Activated CD8-positive, alpha-beta memory T cell treated with anti-CD3 and anti-CD28 coated beads, Interleukin-2, amount 50 U/mL, for 24 hours (primary cell): Measurements from ENCODE around the gene DICER1.

Experiments
- DNase-seq: peaks from one replicate; pipeline ENCODE4 v3.0.0-alpha.2; 2020; ENCODE audit errors: extremely low read depth

DICER1 gene

DNA sequence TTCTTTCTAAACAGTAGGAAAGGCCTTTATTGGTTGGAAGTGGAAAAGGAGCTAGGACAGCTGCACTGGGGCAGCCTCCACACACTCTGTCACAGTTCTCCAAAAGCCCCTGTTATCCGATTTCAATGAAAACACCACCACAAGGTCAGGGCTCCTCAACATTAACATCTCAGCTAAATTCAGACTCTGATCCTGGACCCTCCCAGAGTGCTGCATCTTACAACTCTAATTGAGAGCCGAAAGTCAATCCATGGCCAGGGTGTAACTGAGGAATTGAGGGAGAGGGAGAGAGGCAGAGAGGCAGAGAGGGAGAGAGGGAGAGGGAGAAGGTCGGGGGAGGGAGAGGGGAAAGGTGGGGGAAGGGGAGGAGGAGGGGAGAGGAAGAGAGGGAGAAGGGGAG lies 32.1 kb downstream of the DICER1 start:
- no peak for DNase-seq

DNA sequence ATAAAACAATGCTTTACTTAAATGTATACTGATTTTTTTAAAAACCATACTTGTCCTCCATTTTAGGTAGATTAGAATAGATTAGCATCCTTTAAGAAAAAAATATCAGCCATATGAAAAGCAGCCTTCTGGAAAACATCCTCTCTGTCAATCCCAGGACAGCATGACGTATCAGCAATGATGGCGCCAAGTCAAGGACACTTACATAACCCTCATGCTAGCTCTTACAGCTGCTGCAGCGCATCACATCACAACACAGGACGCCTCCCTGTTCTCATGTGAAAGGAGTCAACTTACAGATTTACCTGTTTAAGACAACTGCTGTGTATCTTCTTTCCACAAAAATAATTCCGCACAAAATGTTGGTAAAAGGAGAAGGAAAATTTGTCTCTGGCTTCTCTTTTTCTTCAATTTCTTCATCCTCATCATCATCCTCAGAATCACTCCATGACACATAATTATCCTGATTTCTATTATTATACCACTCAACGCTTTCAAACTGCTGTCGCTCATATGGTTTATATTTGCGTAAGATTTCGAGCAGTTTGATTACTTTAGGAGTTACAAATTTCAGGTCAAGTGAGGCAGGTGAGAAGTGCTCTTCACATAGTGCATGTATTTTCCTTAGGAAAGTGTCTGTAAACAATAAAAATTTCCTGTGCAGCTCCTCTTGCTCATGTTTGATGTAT lies 33.3 kb downstream of the DICER1 start:
- no peak for DNase-seq

DNA sequence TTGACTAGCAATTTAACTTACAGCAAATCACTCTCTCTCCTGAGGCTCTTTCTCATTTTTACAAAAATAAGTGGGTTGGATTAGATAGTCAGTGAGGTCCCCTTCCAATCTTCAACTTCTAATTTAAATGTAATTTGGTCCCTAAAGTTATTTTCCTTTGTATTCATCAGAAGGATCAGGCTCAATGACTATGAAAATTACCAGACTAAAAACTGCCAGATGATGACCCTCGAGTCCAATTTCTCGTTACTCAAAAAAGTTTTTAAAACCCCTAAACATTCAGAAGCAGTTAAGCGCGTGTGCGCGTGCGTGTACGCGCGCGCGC lies 34.7 kb downstream of the DICER1 start:
- DNase-seq, result no peak

DNA sequence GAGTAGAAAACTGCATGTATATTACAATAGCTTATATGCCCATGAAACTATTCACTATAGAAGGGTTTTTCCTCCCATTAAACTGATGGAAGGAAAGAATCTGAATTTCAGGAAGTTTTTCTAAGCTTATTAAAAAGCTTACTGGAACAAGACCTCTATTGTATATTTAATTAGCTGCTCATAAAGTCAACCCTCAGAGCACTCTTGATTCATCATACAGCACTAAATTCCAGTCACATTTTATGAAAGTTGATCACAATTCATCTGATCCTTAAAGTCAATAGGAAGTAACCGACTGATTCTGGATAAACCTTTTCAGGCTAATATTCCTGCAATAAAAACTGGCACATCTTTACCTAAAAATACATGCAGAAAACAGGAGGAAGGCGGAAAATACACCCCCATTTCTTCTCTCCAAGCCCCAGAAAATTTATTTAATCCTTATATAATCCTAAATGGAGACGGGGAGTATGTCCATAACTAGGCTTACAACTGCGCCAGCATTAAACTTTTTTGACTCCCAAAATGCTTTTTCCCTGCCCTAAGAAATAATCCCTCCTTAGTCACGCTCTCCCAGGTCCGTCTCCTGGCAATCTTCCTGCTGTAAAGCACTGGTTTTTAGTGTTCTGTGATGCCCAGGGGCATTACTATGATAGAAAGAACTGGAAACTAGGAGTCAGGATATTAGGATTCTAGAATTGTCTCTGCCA lies 35.3 kb downstream of the DICER1 start:
- DNase-seq, result no peak

DNA sequence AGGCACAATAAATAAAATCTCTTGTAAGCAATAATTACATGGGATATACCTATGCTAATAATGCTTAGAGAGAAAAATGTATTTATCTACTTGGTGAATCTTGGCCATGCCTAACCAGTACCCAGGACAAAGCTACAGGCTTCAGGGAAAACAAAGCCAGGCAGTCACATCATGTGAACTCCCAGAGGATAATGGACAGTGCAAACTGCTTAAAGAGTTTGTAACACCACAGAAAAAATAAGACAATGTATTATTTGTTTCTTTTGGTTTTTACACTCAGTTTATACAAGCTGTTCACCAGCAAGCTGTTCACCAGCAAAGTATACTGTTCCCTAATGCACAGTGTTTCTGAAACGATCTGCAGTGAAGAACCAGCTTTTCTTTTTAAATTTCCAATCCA lies 38.0 kb downstream of the DICER1 start:
- DNase-seq, result no peak

DNA sequence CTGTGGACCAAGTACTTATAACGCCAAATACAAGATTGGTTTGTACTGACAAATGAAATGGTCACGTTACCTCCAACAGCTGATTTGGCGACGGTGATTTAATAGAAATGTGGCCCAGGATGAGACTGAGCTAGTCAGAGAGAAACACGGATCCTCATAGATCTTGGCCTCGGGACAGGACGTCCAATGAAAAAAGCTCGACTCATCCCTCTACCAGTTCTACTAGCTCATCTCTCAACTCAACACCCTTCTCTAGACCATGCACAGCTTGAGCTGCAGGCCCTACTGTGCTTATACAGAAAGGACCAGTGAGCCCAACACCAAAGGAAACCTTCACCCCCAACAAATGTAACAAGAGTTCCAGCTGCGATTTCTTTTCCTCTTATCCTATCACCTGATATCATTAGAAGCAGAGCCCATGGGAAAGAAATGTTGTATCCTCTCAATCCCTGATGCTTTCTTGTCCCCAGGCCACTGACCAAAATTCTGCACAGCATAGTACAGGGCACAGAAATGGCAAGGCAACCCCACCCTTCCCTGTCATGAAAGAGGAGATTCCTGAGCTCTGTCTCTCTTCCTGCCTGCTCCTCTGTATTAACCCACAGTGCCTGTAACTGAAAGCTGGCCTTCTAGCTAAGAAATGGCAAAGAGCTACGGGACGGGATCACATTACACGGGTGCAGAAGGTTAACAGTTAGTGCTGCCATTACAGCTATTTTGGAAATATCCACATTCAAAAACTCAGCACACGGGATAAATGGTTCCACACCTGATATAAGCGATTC lies 39.2 kb downstream of the DICER1 start:
- no peak for DNase-seq

DNA sequence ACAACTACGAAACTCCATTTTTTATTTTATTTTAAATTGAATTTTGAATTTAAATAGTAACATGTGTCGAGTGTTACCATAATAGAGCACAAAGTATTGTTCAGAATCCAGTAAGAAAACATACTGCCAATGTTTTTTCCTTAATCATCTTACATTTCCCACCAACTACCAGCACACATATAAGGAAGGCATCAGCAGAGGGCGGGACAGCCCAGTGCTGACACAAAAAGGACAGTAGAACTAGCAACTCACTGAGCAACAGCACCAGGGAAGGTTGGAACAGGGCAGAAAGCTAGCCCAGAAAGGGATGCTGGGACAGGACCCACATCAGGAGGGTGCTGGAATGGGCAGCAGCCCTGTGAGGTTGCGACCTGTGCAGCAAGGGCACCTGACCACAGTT lies 43.9 kb downstream of the DICER1 start:
- no peak for DNase-seq

DNA sequence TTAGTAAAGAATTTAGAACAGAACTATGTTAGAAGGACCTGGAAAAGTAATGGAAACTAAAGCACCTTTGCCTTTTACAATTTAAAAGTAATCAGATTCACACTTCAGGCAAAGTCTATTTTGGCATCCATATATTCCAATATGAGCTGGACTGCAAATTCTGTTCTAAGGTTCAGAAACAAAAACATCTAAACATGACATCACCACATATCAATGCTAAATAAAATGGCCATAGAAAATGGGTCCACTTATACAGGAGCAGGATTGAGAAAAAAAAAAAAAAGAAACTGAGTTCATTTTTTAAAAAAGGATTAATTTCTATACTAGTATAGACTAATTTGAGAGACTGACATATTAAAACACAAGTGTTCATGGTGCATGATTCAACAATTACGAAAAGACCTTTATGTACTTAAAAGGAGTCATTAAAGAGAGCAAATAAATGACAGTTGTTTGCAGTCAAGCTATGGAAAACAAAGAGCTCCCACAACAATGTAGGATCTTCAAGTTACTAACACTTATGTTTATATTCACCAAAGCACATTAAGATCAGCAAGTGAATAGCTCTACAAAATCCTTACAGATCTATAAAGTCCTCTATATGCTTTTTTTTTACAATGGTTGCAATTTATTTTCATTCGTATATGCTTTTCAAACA lies 45.7 kb downstream of the DICER1 start:
- DNase-seq, result no peak

DNA sequence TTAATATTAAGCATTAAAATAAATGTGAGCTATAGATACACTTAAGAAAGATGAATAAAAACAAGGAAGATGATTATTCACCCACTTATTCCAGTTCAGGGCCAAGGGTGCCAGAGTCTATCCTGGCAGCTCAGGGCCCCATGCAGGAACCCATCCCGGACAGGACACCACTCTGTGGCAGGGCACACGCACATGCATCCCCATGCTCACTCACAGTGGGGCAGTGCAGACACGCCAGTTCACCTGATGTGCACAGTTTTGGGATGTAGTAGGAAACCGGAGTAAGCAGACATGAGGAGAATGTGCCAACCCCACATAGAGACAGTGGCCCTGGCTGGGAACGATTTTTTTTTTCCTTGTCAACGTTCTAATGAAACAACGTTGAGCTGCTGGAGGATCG lies 47.2 kb downstream of the DICER1 start:
- no peak for DNase-seq

DNA sequence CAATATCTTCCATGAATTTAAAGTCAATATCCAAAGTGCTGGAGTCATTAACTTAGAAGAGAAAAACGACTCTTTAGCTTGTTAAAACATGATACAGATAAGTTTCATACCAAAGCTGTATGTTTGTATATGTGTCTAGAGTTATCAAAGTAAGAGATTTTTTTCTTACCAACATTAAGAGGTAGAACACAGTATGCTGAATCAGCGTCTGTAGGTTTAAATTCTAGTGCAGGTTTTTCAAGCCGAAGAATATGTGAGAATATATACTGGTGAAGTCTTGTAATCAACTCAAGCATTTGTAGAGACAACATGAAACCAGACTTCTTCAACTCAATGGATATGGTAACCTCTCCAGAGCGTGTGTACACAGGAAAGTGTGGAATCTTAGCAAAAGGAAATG lies 49.6 kb downstream of the DICER1 start:
- DNase-seq, result no peak

DNA sequence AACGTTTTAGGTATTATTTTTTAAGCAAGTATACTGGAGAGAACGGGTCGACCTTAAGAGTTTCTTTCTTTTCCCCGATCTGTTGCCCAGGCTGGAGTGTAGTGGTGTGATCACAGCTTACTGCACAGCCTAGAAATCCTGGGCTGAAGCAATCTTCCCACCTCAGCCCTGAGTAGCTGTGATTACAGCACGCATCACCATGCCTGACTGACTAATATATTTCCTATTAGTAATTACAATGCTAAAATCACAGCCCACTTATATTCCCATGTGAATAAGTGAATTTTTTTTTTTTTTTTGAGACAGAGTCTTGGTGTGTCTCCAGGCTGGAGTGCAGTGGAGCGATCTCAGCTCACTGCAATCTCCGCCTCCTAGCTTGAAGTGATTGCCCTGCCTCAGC lies 50.4 kb downstream of the DICER1 start:
- DNase-seq, result no peak

DNA sequence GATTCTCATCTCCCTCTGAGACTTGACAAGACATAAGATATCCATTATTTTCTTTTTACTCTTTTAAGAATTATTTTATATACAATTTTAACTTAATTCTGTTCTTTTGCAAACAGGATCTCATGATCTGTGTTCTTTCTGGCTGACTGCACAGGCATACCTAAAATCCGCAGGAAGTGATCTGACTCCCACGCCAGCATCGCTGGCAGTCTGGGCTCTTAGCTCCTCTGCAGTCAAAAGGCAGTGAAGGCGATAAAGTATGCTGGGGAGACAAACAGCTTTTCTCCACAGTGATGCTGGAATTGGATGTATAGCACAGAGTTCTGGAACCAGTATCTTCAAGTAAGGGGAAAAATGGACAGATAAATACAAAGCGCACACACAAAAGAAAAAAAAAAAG lies 52.4 kb downstream of the DICER1 start:
- DNase-seq, result no peak

DNA sequence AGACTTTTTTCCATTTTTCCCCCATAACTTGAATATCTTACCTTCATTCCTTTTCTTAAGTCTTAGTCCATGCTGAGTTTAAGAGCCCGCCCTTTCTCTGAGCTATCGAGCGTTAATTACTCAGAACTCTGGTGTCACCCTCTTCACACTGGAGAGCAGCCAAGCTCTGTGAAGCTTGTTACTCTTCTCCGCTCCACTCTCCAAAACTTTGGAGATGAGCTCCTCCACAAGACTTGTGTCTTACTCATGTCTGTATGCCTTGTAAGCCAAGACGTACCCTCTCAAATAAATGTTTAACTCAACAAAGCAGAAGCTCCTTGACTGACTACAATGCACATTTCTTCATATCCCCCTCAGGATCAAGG lies 54.7 kb downstream of the DICER1 start:
- DNase-seq, result no peak

DNA sequence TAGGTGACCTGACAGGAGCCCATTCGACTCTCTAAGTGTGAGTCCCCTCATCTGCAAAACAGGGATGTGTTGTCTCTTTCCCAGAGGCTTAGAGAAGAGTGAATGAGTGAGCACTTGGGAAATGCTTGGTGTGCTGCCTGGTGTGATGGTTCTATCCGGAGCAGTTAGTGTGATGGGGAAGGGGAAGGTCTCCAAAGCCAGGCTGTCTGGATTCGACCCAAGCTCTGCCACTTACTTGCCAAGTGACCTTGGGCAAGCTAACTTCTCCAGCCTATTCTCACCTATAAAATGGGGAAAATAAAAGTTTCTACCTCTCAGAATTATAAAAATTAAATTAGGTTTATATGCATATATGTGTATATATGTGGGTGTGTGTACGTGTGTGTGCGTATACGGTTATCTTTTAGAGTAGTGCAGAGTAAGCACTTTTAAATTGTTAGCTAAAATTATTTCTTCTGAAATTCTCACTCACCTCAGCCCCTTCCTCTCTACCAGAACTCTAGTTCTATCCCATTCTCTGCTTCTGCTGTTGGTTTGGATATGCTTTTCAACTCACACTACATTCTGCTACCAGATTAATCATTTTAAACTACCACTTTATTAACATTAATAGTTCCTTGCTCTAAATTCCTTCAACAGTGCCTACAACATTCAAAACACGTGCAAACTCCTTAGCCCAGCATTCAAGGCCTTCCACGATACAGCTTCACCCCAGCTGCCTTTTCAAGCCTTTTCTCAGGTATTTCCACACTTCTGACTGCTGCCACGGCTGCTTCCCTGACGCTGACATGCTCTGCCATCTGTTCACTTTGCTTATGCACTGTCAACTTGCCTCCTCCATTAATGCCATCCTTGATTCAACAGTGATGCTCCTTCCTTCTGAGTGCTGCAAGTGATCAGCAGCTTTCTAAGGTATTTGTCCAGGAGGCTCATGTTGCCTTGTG lies 55.3 kb downstream of the DICER1 start:
- no peak for DNase-seq

DNA sequence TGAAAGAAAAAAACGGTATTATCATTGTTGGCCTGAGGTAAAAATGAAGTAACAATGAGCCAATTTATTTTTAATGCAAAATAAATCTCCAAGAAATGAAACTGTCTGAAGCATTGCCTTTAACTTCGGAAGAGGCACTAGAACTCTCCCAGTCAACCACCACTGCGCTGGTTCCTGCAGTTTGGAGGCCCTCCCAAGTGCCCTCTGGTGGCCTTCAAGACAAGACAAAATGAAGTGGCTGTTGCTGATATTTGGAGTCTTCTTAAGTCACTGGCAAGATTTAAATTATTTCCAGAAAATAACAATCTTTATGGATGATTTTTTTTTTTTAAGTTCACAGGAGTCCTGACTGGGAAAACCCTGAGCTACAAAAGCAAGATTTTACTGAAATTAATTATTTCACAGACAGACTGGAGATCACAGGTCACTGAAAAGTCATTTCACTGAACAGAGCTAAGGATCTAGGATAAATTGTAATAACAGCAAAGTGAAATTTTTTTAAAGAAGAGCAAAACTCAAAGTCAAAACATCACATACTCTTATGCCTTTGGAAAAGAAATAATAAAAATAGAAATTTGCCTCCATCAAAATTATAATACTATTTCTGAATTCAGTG lies 58.2 kb downstream of the DICER1 start:
- DNase-seq, result no peak

DNA sequence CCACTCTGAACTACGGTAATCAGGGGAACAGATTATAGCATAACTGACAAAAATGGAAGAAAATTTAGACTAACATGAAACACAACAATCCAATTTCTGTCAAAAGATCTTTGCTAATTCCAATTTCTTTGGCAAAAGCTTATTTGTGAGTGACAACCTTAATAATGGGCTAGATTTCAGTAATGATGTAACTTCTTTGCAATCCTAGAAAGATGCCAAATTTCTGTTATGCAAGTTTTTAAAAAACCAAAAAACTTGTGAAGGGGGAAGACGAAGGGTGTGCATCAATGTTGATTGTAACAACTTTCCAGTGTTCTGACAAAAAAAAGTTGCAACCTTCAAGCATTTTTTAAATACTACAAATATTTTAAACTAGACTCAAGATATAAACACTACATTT lies 59.9 kb downstream of the DICER1 start:
- no peak for DNase-seq

DNA sequence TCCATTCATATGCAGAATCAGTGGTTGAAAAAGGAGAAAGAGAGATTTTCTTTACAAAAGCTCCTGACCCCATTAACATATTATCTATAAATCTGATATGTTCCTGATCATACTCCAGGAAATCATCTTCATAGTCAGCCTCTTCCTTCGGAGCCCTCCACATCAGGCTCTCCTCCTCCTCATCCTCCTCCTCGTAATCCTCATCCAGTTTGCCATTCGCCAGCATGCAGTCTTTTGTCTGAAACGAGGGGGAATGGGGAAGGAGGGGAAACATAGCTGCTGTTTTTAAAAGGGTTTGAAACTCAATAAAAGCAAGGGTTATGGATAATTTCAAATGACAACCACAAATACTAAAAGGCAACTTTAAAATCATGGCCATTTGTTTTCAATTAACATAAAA lies 60.9 kb downstream of the DICER1 start:
- DNase-seq, result no peak

DNA sequence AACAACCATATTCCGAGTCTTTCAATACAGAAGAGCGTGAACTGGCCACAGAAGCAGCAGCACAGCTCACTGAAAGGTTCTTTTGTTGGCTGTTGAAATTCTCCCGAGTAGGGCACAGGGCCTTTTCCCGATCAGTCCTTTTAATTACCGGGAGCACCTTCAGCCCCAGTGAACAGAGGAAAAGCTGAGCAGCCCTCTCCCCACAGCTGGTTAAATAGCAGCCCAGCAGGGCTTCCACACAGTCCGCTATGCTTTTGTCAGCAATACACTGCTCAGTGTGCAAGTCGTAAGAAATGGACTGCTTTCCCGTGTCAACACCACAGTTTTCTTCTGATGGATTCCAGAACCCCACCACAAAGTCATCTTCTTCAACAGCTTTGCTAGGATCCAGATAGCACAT lies 61.3 kb downstream of the DICER1 start:
- no peak for DNase-seq

DNA sequence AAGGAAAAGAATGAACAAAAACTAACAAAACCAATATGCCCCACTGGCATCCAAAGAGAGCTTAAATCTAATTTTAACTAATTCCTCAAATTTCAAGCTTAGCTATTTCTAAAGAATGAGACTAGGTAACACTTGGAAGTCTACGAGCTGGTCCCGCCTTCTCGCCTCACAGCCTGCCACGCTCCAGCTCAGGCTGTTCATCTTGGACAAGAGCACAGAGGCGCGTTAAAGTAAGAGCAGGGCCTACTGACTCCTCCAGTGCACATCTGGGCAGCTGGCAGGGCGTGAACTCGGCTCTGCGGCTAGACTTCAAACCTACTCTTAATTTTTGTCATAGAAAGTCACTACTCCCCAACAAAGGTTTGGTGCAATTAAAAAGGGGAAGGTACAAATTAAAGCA lies 64.6 kb downstream of the DICER1 start:
- no peak for DNase-seq

DNA sequence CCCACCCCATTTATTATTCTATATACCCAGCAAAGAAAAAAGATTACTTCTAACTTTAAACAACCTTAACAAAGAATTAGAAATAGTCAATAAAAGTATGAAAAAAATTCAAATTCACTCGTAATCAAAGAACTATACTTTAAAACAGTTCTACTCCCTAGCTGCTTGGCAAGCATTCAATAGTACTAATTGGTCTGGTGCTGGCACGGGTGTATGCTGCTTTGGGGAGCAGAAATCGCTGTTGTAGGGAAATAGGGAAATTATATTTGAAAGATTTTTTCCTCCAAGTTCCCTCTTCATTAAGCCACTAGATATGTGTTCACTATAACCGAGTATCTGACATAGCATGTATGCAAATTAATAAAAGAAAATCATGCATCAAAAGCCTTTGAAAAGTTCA lies 65.7 kb downstream of the DICER1 start:
- DNase-seq, result no peak

DNA sequence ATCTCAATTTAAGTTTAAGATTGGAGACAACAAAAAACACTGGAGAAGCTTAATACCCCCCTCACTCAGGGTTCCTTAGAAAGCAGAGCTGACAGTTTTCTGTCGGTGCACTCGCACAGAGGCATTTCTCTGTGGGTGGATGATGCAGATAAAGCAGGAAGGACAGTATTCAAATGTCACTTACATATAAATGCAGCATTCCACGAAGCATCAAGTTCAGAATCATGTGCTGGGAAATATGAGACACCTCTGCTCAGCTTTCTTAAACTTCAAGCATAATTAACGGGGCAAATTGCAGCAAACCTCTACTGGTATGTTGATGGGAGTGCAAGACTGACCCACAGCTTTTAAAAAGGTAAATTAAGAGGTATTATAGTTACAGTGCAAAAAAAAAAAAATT lies 68.7 kb downstream of the DICER1 start:
- DNase-seq, result no peak
